ENCODE measurements around the gene TMEM181. TPM values are rescaled to one million over a fixed set of nuclear protein-coding genes. Genes with fewer than 3 reads are reported as not detected.

TMEM181 gene
- polyA plus RNA-seq, 1 of the 3 experiments (the other 2 are of a cell fraction), result 19.5 TPM

- no peak for TF ChIP-seq USF1 (IDR thresholded peaks at IDR 0.05; ENCODE audit: borderline replicate concordance, low read depth)
- TF ChIP-seq ELF1 (IDR thresholded peaks at IDR 0.05), result no peak
- TF ChIP-seq FOXJ3 (CRISPR knock-in tag; IDR thresholded peaks at IDR 0.05), result no peak
- TF ChIP-seq, protein P1, sequence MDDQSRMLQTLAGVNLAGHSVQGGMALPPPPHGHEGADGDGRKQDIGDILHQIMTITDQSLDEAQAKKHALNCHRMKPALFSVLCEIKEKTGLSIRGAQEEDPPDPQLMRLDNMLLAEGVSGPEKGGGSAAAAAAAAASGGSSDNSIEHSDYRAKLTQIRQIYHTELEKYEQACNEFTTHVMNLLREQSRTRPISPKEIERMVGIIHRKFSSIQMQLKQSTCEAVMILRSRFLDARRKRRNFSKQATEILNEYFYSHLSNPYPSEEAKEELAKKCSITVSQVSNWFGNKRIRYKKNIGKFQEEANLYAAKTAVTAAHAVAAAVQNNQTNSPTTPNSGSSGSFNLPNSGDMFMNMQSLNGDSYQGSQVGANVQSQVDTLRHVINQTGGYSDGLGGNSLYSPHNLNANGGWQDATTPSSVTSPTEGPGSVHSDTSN (IDR thresholded peaks at IDR 0.05), result no peak
- TF ChIP-seq USF2 (IDR thresholded peaks at IDR 0.05; ENCODE audit: borderline replicate concordance, low read depth, low read length), result no peak
- TF ChIP-seq NRF1 (IDR thresholded peaks at IDR 0.05; ENCODE audit: low read depth, low read length), result no peak
- no peak for TF ChIP-seq RCOR1 (IDR thresholded peaks at IDR 0.05; ENCODE audit: low read length)
- no peak for TF ChIP-seq RXRA (IDR thresholded peaks at IDR 0.05; ENCODE audit: borderline replicate concordance, low read depth)
- no peak for TF ChIP-seq FOSL2 (IDR thresholded peaks at IDR 0.05; ENCODE audit: borderline replicate concordance, low read depth)
- no peak for TF ChIP-seq IRF3 (IDR thresholded peaks at IDR 0.05; ENCODE audit: low read depth, low read length)
- TF ChIP-seq EP300 (IDR thresholded peaks at IDR 0.05; ENCODE audit: borderline replicate concordance in 1 of 2, low read depth in 1 of 2, low read length in 1 of 2), result no peak
- no peak for TF ChIP-seq EZH2phosphoT487 (IDR thresholded peaks at IDR 0.05; ENCODE audit: borderline replicate concordance, low read depth)
- TF ChIP-seq, protein P2, sequence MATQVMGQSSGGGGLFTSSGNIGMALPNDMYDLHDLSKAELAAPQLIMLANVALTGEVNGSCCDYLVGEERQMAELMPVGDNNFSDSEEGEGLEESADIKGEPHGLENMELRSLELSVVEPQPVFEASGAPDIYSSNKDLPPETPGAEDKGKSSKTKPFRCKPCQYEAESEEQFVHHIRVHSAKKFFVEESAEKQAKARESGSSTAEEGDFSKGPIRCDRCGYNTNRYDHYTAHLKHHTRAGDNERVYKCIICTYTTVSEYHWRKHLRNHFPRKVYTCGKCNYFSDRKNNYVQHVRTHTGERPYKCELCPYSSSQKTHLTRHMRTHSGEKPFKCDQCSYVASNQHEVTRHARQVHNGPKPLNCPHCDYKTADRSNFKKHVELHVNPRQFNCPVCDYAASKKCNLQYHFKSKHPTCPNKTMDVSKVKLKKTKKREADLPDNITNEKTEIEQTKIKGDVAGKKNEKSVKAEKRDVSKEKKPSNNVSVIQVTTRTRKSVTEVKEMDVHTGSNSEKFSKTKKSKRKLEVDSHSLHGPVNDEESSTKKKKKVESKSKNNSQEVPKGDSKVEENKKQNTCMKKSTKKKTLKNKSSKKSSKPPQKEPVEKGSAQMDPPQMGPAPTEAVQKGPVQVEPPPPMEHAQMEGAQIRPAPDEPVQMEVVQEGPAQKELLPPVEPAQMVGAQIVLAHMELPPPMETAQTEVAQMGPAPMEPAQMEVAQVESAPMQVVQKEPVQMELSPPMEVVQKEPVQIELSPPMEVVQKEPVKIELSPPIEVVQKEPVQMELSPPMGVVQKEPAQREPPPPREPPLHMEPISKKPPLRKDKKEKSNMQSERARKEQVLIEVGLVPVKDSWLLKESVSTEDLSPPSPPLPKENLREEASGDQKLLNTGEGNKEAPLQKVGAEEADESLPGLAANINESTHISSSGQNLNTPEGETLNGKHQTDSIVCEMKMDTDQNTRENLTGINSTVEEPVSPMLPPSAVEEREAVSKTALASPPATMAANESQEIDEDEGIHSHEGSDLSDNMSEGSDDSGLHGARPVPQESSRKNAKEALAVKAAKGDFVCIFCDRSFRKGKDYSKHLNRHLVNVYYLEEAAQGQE (IDR thresholded peaks at IDR 0.05; ENCODE audit: low read depth, low read length), result no peak
- TF ChIP-seq, protein P3, sequence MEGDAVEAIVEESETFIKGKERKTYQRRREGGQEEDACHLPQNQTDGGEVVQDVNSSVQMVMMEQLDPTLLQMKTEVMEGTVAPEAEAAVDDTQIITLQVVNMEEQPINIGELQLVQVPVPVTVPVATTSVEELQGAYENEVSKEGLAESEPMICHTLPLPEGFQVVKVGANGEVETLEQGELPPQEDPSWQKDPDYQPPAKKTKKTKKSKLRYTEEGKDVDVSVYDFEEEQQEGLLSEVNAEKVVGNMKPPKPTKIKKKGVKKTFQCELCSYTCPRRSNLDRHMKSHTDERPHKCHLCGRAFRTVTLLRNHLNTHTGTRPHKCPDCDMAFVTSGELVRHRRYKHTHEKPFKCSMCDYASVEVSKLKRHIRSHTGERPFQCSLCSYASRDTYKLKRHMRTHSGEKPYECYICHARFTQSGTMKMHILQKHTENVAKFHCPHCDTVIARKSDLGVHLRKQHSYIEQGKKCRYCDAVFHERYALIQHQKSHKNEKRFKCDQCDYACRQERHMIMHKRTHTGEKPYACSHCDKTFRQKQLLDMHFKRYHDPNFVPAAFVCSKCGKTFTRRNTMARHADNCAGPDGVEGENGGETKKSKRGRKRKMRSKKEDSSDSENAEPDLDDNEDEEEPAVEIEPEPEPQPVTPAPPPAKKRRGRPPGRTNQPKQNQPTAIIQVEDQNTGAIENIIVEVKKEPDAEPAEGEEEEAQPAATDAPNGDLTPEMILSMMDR (IDR thresholded peaks at IDR 0.05), result no peak
- ChIA-PET CTCF (interaction anchor here (1.3 to 2.4 kb wide), 3 partner anchors 59 to 389 kb away, joined by 4 to 15 read pairs (median 7); no protein-coding TSS in a partner anchor), POLR2A (no interaction called here)
- H3K27ac ChIP-seq (ENCODE audit: low read depth in 2 of 2, low read length in 1 of 2), result no peak overlapping the region
- H3K36me3 ChIP-seq (replicated peaks in 1 of 2; ENCODE audit: control insufficient read depth in 1 of 2, insufficient read depth in 2 of 2, low read length in 1 of 2), result peaks cover 41 to 51% of the 10 kb centered on the region in 2 experiments
- no peak overlapping the region for H2AFZ ChIP-seq (ENCODE audit: low read depth)
- peaks cover 0 to 23% of the 10 kb centered on the region in 2 experiments; a peak in 2 of 4 replicates for H3K4me1 ChIP-seq (ENCODE audit: control insufficient read depth in 1 of 2, insufficient read depth in 2 of 2, low read depth in 1 of 2, low read length in 1 of 2)
- no peak overlapping the region for H3K9ac ChIP-seq
- 81% methylated on average over 4 of the region's 7 CpGs for WGBS (ENCODE audit: low lambda C conversion rate)
- H3K4me2 ChIP-seq, result no peak overlapping the region
- H3K79me2 ChIP-seq (ENCODE audit: insufficient read depth), result peaks cover 10% of the 10 kb centered on the region; the same call in 1 of the 2 replicates
- no peaks in the 10 kb centered on the region for H3F3A ChIP-seq (replicated peaks; ENCODE audit: insufficient read depth)
- no peaks in the 10 kb centered on the region for H4K20me1 ChIP-seq (ENCODE audit: insufficient read depth)
- no peak overlapping the region for H3K4me3 ChIP-seq (ENCODE audit: low read depth in 2 of 2, low read length in 1 of 2)
- H3K9me3 ChIP-seq, result no peaks in the 10 kb centered on the region
- no peaks in the 10 kb centered on the region for H3K27me3 ChIP-seq (ENCODE audit: insufficient read depth)
- no peaks in the 10 kb centered on the region for H3K9me2 ChIP-seq
- no peak for DNase-seq
These were observed 47.0 kb downstream of the TMEM181 start for GRCh38 chr6:158606935-158607334.
